HCT116 (cell line): ENCODE measurements around the gene FMO5. TPM values are rescaled to one million over a fixed set of nuclear protein-coding genes. Genes with fewer than 3 reads are reported as not detected.
"Not testable (repeated sequence)": the region's sequence is repeated elsewhere in the genome, so short reads cannot be mapped to it uniquely, and the experiment has no call there.

Source experiments
- ATAC-seq: fragments of 200-7000 bp; cut with Tn5 transposase; 2 replicates; pipeline ENCODE4 v1.9.1; 2020; ENCODE audit warnings: mild to moderate bottlenecking, moderate library complexity
- BruUV-seq: library from RNA; stranded (reverse); fragments of 400-500 nt; replicated peaks from 2 replicates; lab custom pipeline; 2021; lab: Mats Ljungman, UMichigan
- CTCF ChIA-PET: fragments of 300-600 bp; sonication (Branson Sonifier 250); formaldehyde crosslinking; loops from one replicate; lab custom pipeline; 2021; ENCODE audit warnings: antibody characterized with exemption; lab: Charles Lee
- POLR2A ChIA-PET: fragments of 300-600, 350-600 bp; sonication (Branson Sonifier 250); formaldehyde crosslinking; loops from one replicate; lab custom pipeline; 2021; ENCODE audit warnings: antibody characterized with exemption; lab: Charles Lee
- RAD21 ChIA-PET, 2 experiments: fragments of 300-600 bp; sonication (Branson Sonifier 250); formaldehyde crosslinking; loops; one replicate each; lab custom pipeline; 2023; ENCODE audit warnings: low total read pairs in 2 of 2; ENCODE audit not compliant: uncharacterized antibody in 2 of 2, unreplicated experiment in 2 of 2, low non-redundant PET in 1 of 2; lab: Charles Lee
- DNase-seq: peaks from one replicate; pipeline ENCODE4 v3.0.0-alpha.2; 2010; ENCODE audit warnings: low read depth, low spot score
- H2AFZ ChIP-seq: fragments of 200-600 bp; shearing (Covaris generic), sonication (generic); 2 replicates; pipeline ENCODE4 v1.6.1; 2017; ENCODE audit warnings: low read depth, mixed run types, mixed read lengths, antibody characterized with exemption, low read length; ENCODE audit not compliant: poor library complexity, severe bottlenecking
- H3K27ac ChIP-seq: 2 replicates; pipeline ENCODE4 v1.5.1; 2012; ENCODE audit warnings: low read depth, low read length
- H3K27me3 ChIP-seq: fragments of 200-600 bp; sonication (generic); 2 replicates; pipeline ENCODE4 v1.6.1; 2016; ENCODE audit warnings: mixed run types, low read length, mixed read lengths; ENCODE audit not compliant: insufficient read depth
- H3K36me3 ChIP-seq, 2 experiments: fragments of 200-500 bp in 1 of 2; fragments of 200-600 bp in 1 of 2; sonication (Bioruptor generic) in 1 of 2; sonication (generic) in 1 of 2; 2 replicates each; pipeline versions ENCODE4 v1.5.1 to v1.6.1; 2014 to 2016; ENCODE audit warnings: low read length in 2 of 2, inconsistent platforms in 1 of 2, mixed read lengths in 1 of 2, mixed run types in 1 of 2; ENCODE audit not compliant: insufficient read depth in 2 of 2, control insufficient read depth in 1 of 2
- H3K4me1 ChIP-seq, 2 experiments: fragments of 200-600 bp in 1 of 2; sonication (generic) in 1 of 2; 2 replicates each; pipeline versions ENCODE4 v1.5.1 to v1.6.1; 2012 to 2017; ENCODE audit warnings: low read length in 2 of 2, inconsistent platforms in 1 of 2, mild to moderate bottlenecking in 1 of 2, mixed read lengths in 1 of 2, mixed run types in 1 of 2, moderate library complexity in 1 of 2; ENCODE audit not compliant: insufficient read depth in 2 of 2, control insufficient read depth in 1 of 2
- H3K4me2 ChIP-seq: fragments of 200-600 bp; sonication (generic); 2 replicates; pipeline ENCODE4 v1.6.1; 2017; ENCODE audit warnings: mixed run types, low read length, mixed read lengths
- H3K4me3 ChIP-seq, 2 experiments: fragments of 200-600 bp in 1 of 2; sonication (generic) in 1 of 2; replicated peaks in 1 of 2; 2 replicates each; pipeline ENCODE4 v1.5.1; 2011 to 2016; ENCODE audit warnings: low read length in 2 of 2, control low read depth in 1 of 2, low read depth in 1 of 2, mild to moderate bottlenecking in 1 of 2, mixed read lengths in 1 of 2, mixed run types in 1 of 2
- H3K79me2 ChIP-seq: fragments of 200-600 bp; sonication (generic); 2 replicates; pipeline ENCODE4 v1.6.1; 2017; ENCODE audit warnings: mild to moderate bottlenecking, mixed run types, low read length, moderate library complexity, mixed read lengths; ENCODE audit not compliant: insufficient read depth
- H3K9ac ChIP-seq: fragments of 200-600 bp; sonication (generic); 2 replicates; pipeline ENCODE4 v1.6.1; 2016; ENCODE audit warnings: low read length, mixed read lengths
- H3K9me2 ChIP-seq: fragments of 200-600 bp; sonication (generic), shearing (Covaris generic); 2 replicates; pipeline ENCODE4 v1.6.1; 2017; ENCODE audit warnings: mixed run types, mild to moderate bottlenecking, moderate library complexity; ENCODE audit not compliant: insufficient read depth
- H3K9me3 ChIP-seq, 2 experiments: fragments of 200-500 bp in 1 of 2; fragments of 200-600 bp in 1 of 2; sonication (Bioruptor generic) in 1 of 2; sonication (generic) in 1 of 2; 2 replicates each; pipeline ENCODE4 v1.6.1; 2014 to 2017; ENCODE audit warnings: low read length in 2 of 2, mixed read lengths in 2 of 2, inconsistent platforms in 1 of 2, low read depth in 1 of 2, mild to moderate bottlenecking in 1 of 2, mixed run types in 1 of 2, moderate library complexity in 1 of 2; ENCODE audit not compliant: control insufficient read depth in 1 of 2, insufficient read depth in 1 of 2
- H4K20me1 ChIP-seq: fragments of 200-600 bp; sonication (generic), shearing (Covaris generic); 2 replicates; pipeline ENCODE4 v1.6.1; 2017; ENCODE audit warnings: mixed run types, mild to moderate bottlenecking, moderate library complexity; ENCODE audit not compliant: insufficient read depth
- FOSL1 ChIP-seq: IDR thresholded peaks from 2 replicates; pipeline ENCODE4 v1.6.1; 2012; ENCODE audit warnings: low read depth
- JUND ChIP-seq: IDR thresholded peaks from 2 replicates; pipeline ENCODE4 v1.6.1; 2012
- POLR2AphosphoS5 ChIP-seq: IDR thresholded peaks from 2 replicates; pipeline ENCODE4 v1.6.1; 2011; ENCODE audit warnings: mild to moderate bottlenecking, low read depth, low read length, moderate library complexity
- SP1 ChIP-seq: IDR thresholded peaks from 2 replicates; pipeline ENCODE4 v1.6.1; 2012; ENCODE audit warnings: low read depth
- intact Hi-C: fragments of 100-400 bp; cut with micrococcal nuclease; formaldehyde crosslinking; loops from 2 replicates; pipeline ENCODE4 v1.10.0; 2022
- total RNA-seq: library from RNA; stranded (reverse); gene quantifications from one replicate; pipeline ENCODE4 v1.2.1, GENCODE V29; 2021; ENCODE audit not compliant: unreplicated experiment

FMO5 gene
- total RNA-seq, 1 experiment from 2014 or later: 0.27 TPM

DNA sequence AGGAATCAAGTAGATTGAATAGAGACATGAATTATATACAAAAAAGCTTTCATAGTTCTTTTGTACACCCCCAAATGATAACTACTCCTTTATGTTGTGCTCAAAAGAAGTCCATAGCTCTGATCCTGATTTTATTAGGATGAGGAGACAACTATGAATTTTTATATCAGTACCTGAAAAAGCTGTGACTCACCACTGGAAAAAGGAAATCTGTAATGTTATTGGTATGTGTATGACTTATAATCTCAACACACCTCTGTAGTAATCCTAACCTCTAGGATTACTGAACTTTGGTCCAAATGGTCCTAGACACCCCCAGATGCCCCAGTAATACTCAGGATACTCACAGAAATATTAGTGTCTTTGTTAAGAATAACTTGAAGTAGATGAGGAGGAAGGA is 63.0 kb downstream of the FMO5 start:
- H3K4me1 ChIP-seq: peaks cover 10 to 30% of the 10 kb centered on the region in 2 experiments; a peak in 3 of 4 replicates
- H3K27me3 ChIP-seq: no peaks in the 10 kb centered on the region
- H3K9me2 ChIP-seq: no peaks in the 10 kb centered on the region
- intact Hi-C loops: no loop called here
- peak; percentile 27 for DNase-seq
- ChIA-PET POLR2A (no interaction called here), RAD21 (no interaction called here), CTCF (interaction anchor here (1.1 kb wide), 1 partner anchor 80 kb away, joined by 3 read pairs; the partner anchor contains the start of gene CHD1L)
- H3K4me2 ChIP-seq: peak overlapping the region; percentile 63
- H3K36me3 ChIP-seq: peaks cover 16 to 25% of the 10 kb centered on the region in 2 experiments
- H2AFZ ChIP-seq: no peak overlapping the region
- H3K9me3 ChIP-seq: no peaks in the 10 kb centered on the region
- peaks cover 1% of the 10 kb centered on the region; the same call in 1 of the 2 replicates for H4K20me1 ChIP-seq
- TF ChIP-seq FOSL1: peak; percentile 76
- 0 out of 2 replicates have a peak, but pooled peaks have one; percentile 38 for TF ChIP-seq SP1
- TF ChIP-seq POLR2AphosphoS5: no peak
- peak; percentile 62 for TF ChIP-seq JUND
- 0 out of 2 replicates have a peak overlapping the region, but pooled peaks have one; percentile 10 for H3K9ac ChIP-seq
- no TSS peak for BruUV-seq
- H3K27ac ChIP-seq: no peak overlapping the region; the same call in 1 of the 2 replicates
- peak overlapping the region in 1 of 2 experiments; percentile 3; a peak in 1 of 4 replicates for H3K4me3 ChIP-seq
- peaks cover 13% of the 10 kb centered on the region; the same call in 1 of the 2 replicates for H3K79me2 ChIP-seq
- ATAC-seq: peak; percentile 73

DNA sequence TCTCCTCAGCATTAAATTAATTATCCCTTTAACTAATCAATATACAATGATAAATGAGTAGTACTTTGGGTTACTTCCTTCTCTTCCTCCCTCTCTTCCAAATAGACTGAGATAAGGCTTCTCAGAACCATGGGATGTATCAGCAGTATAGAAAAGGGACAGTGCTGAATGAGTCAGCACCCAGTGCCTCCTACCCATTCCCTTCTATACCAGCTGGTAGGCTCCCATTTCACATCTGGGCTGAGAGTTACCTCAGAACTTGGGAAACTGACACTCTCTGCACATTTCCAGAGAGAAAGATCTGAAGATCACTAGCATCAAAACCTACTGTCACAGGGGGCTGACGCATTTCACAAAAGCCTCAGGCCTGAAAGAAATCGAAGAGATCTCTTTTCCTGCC is 68.0 kb downstream of the FMO5 start:
- H3K4me2 ChIP-seq, DNase-seq, H3K79me2 ChIP-seq, H3K9me2 ChIP-seq, POLR2A ChIA-PET, RAD21 ChIA-PET, H2AFZ ChIP-seq, BruUV-seq, CTCF ChIA-PET, H3K9me3 ChIP-seq, H3K27ac ChIP-seq, ATAC-seq, H3K9ac ChIP-seq, H4K20me1 ChIP-seq, H3K4me3 ChIP-seq, H3K27me3 ChIP-seq, H3K4me1 ChIP-seq, intact Hi-C loops: not testable (repeated sequence)
- H3K36me3 ChIP-seq: peaks cover 13 to 17% of the 10 kb centered on the region in 2 experiments
